GM23248 (cell line): Measurements from ENCODE around the gene FMN2. TPM values are rescaled to one million over a fixed set of nuclear protein-coding genes. Genes with fewer than 3 reads are reported as not detected.

Experiments used
- DNase-seq: peaks from one replicate; pipeline ENCODE4 v3.0.0-alpha.2; 2015
- H2AFZ ChIP-seq: fragments of 200-600 bp; sonication (generic); 2 replicates; pipeline ENCODE4 v1.6.1; 2016; ENCODE audit warnings: antibody characterized with exemption
- H3F3A ChIP-seq: fragments of 200-600 bp; sonication (generic); 2 replicates; pipeline ENCODE4 v1.6.1; 2016; ENCODE audit warnings: mild to moderate bottlenecking, antibody characterized with exemption, mixed run types; ENCODE audit not compliant: insufficient read depth
- H3K27ac ChIP-seq: fragments of 200-600 bp; sonication (generic); 2 replicates; pipeline ENCODE4 v1.5.1; 2016; ENCODE audit warnings: mild to moderate bottlenecking
- H3K27me3 ChIP-seq: fragments of 200-600 bp; sonication (generic); replicated peaks from 2 replicates; pipeline ENCODE4 v1.6.1; 2016; ENCODE audit warnings: mild to moderate bottlenecking; ENCODE audit not compliant: insufficient read depth
- H3K36me3 ChIP-seq: fragments of 200-600 bp; sonication (generic); 2 replicates; pipeline ENCODE4 v1.6.1; 2016; ENCODE audit warnings: low read depth, mild to moderate bottlenecking
- H3K4me1 ChIP-seq: fragments of 200-600 bp; sonication (generic); 2 replicates; pipeline ENCODE4 v1.6.1; 2016; ENCODE audit warnings: mild to moderate bottlenecking; ENCODE audit not compliant: insufficient read depth
- H3K4me2 ChIP-seq: fragments of 200-600 bp; sonication (generic); one replicate; pipeline ENCODE4 v1.6.1; 2016; ENCODE audit warnings: mild to moderate bottlenecking; ENCODE audit not compliant: unreplicated experiment
- H3K4me3 ChIP-seq: fragments of 200-600 bp; sonication (generic); 2 replicates; pipeline ENCODE4 v1.5.1; 2016; ENCODE audit warnings: mild to moderate bottlenecking
- H3K79me2 ChIP-seq: fragments of 200-600 bp; sonication (generic); 2 replicates; pipeline ENCODE4 v1.6.1; 2016; ENCODE audit warnings: mild to moderate bottlenecking; ENCODE audit not compliant: insufficient read depth
- H3K9ac ChIP-seq: fragments of 200-600 bp; sonication (generic); 2 replicates; pipeline ENCODE4 v1.6.1; 2016; ENCODE audit warnings: mild to moderate bottlenecking
- H3K9me2 ChIP-seq: fragments of 200-600 bp; sonication (generic); 2 replicates; pipeline ENCODE4 v1.6.1; 2016; ENCODE audit warnings: mixed run types, mild to moderate bottlenecking, moderate library complexity; ENCODE audit not compliant: insufficient read depth
- H3K9me3 ChIP-seq: fragments of 200-600 bp; sonication (generic); one replicate; pipeline ENCODE4 v1.6.1; 2017; ENCODE audit warnings: low read depth
- H4K20me1 ChIP-seq: fragments of 200-600 bp; sonication (generic); 2 replicates; pipeline ENCODE4 v1.6.0; 2016; ENCODE audit not compliant: insufficient read depth
- EZH2 ChIP-seq: fragments of 200-600 bp; sonication (generic); IDR thresholded peaks from 2 replicates; pipeline ENCODE4 v1.6.1; 2018; ENCODE audit warnings: antibody characterized with exemption, mild to moderate bottlenecking; ENCODE audit not compliant: insufficient read depth, poor library complexity, severe bottlenecking
- EZH2phosphoT487 ChIP-seq: fragments of 200-600 bp; sonication (generic); IDR thresholded peaks from 2 replicates; pipeline ENCODE4 v1.6.1; 2018; ENCODE audit warnings: antibody characterized with exemption, moderate library complexity, mild to moderate bottlenecking, low read depth; ENCODE audit not compliant: insufficient read depth
- WGBS, 2 experiments: methylation state at CpG; one replicate each; pipeline ENCODE4 v1.1.6; 2015 to 2017; ENCODE audit warnings: low lambda C conversion rate in 2 of 2, low coverage in 1 of 2; ENCODE audit errors: missing lambda C conversion rate in 2 of 2; 5-methylcytosine and 5-hydroxymethylcytosine counted together
- in situ Hi-C: fragments of 300-500 bp; cut with MboI; formaldehyde crosslinking; loops from 2 replicates; pipeline ENCODE4 v1.15.0; 2020
- polyA plus RNA-seq: library from polyadenylated mRNA; unstranded; fragments of >200 nt; fragmentation: Nextera tagmentation; extraction: Ambion mirVana; gene quantifications from 2 replicates; pipeline ENCODE4 v1.2.1, GENCODE V29; 2016
- total RNA-seq: library from RNA; depleted of rRNA; stranded (reverse); fragments of >200 nt; shearing (Covaris generic); gene quantifications from 2 replicates; pipeline ENCODE4 v1.2.3, GENCODE V29; 2014

The FMN2 gene
- total and polyA plus RNA-seq, 2 experiments from 2014 or later = 78.2 to 114 TPM

DNA sequence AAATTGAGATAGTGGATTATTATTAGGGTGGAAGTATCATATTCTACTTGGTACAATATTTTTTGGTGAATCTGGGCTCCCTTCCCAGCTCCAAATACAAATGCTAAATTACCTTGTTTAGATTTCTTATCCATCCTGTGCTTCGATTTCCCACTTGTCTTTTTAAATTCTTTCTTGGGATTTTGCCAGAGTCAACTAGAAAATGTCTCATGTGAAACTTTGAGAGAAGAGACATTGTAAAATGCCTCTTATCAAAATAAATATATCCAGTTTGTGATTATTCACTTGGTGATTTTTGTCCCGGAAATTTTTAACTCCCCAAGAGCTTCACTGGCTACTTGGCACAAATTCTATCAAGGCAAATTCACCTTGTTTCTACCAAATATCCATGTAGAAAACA lies 202.0 kb downstream of the FMN2 start:
- Histone ChIP-seq H3F3A (peaks cover 49% of the 10 kb centered on the region; the same call in 1 of the 2 replicates), H3K9me2 (no peaks in the 10 kb centered on the region), H3K4me1 (peaks cover 12% of the 10 kb centered on the region; the same call in 1 of the 2 replicates), H2AFZ (no peak overlapping the region), H3K36me3 (peaks cover 40% of the 10 kb centered on the region), H3K4me2 (no peak overlapping the region), H4K20me1 (no peaks in the 10 kb centered on the region), H3K9me3 (no peaks in the 10 kb centered on the region), H3K27ac (no peak overlapping the region), H3K79me2 (peaks cover 98% of the 10 kb centered on the region), H3K9ac (no peak overlapping the region), H3K4me3 (no peak overlapping the region), H3K27me3 (no peaks in the 10 kb centered on the region)
- in situ Hi-C loops = no loop called here
- TF ChIP-seq EZH2 = no peak
- TF ChIP-seq EZH2phosphoT487 = no peak
- 96 to 99% methylated on average over 2 of the region's 2 CpGs for WGBS, 2 experiments
- no peak for DNase-seq

GRCh38 chr1:240294566-240294965 lies 202.9 kb downstream of the FMN2 start:
- TF ChIP-seq EZH2 (no peak), EZH2phosphoT487 (no peak)
- H3K36me3 ChIP-seq = peaks cover 46% of the 10 kb centered on the region

DNA sequence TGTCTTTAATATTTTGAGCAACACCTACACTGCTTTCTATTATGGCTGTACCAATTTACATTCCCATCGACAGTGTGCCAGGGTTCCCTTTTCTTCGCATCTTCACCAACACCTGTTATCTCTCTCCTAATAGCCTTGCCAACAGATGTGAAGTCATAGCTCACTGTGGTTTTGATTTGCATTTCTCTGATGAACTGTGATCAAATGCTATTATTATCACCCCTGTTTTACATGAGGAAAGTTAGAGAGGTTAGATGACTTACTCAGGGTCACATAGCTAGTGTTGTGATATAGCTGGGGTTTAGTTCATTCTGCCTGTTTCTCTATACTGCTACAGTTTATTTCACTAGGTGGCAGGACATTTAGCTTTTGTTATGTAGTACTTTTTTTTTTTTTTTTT lies 204.1 kb downstream of the FMN2 start:
- H3K9me3 ChIP-seq = no peaks in the 10 kb centered on the region
- peaks cover 44% of the 10 kb centered on the region for H3K36me3 ChIP-seq
- H3K4me1 ChIP-seq = peaks cover 12% of the 10 kb centered on the region; the same call in 1 of the 2 replicates
- TF ChIP-seq EZH2phosphoT487 (no peak), EZH2 (no peak)
- peaks cover 55% of the 10 kb centered on the region; the same call in 1 of the 2 replicates for H3F3A ChIP-seq
- no peaks in the 10 kb centered on the region for H4K20me1 ChIP-seq
- no peak overlapping the region for H3K4me3 ChIP-seq
- no peak overlapping the region for H3K27ac ChIP-seq
- no peak overlapping the region for H2AFZ ChIP-seq
- no peak overlapping the region for H3K9ac ChIP-seq
- in situ Hi-C loops = no loop called here
- H3K79me2 ChIP-seq = peaks cover 98% of the 10 kb centered on the region
- 50 to 57% methylated on average over 2 of the region's 2 CpGs for WGBS, 2 experiments
- H3K4me2 ChIP-seq = no peak overlapping the region
- no peaks in the 10 kb centered on the region for H3K27me3 ChIP-seq
- DNase-seq = no peak
- no peaks in the 10 kb centered on the region for H3K9me2 ChIP-seq

More at GRCh38 chr1:240294566-240294965, 202.9 kb downstream of the FMN2 start:
- Histone ChIP-seq H2AFZ (no peak overlapping the region), H3K4me2 (no peak overlapping the region), H3K4me1 (peaks cover 12% of the 10 kb centered on the region; the same call in 1 of the 2 replicates), H3K79me2 (peaks cover 98% of the 10 kb centered on the region), H3K9ac (no peak overlapping the region), H3K9me2 (no peaks in the 10 kb centered on the region), H3K9me3 (no peaks in the 10 kb centered on the region), H4K20me1 (no peaks in the 10 kb centered on the region), H3K27me3 (no peaks in the 10 kb centered on the region), H3K27ac (no peak overlapping the region), H3F3A (peaks cover 49% of the 10 kb centered on the region; the same call in 1 of the 2 replicates), H3K4me3 (no peak overlapping the region)
- in situ Hi-C loops = no loop called here
- 77 to 82% methylated on average over 3 of the region's 3 CpGs for WGBS, 2 experiments
- no peak for DNase-seq

DNA sequence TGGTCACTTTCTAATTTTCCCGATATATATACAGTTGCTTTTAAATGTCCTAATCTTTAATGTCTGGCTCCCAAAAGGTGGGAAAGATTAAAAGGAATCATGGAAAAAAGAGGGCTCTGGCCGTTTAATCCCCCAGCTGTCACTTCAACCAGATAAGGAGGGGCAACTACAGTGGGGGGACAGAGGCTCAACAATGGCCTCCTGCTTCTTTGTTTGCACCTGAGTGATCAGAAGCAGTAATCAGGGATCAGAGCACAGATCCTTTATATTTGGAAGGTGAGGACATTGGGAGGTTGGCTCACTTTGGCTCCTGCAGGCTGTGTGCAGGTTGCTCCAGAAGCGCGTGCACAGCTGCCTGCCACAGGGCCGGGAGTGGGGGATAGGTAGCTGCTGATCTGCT lies 212.8 kb downstream of the FMN2 start:
- Histone ChIP-seq H3K4me2 (no peak overlapping the region), H3K27ac (no peak overlapping the region), H3K9me2 (no peaks in the 10 kb centered on the region), H2AFZ (no peak overlapping the region), H3K4me3 (no peak overlapping the region), H3K27me3 (no peaks in the 10 kb centered on the region), H3K9ac (no peak overlapping the region), H3K79me2 (peaks cover 96% of the 10 kb centered on the region), H4K20me1 (no peaks in the 10 kb centered on the region), H3K9me3 (no peaks in the 10 kb centered on the region), H3F3A (peaks cover 50% of the 10 kb centered on the region), H3K4me1 (peaks cover 38% of the 10 kb centered on the region), H3K36me3 (peaks cover 43% of the 10 kb centered on the region)
- DNase-seq = no peak
- WGBS, 2 experiments = 98 to 100% methylated on average over 5 of the region's 5 CpGs
- in situ Hi-C loops = no loop called here
- TF ChIP-seq EZH2phosphoT487 (no peak), EZH2 (no peak)
